Endothelial cell of umbilical vein (primary cell): ENCODE data around the gene AKAP13. TPM values are rescaled to one million over a fixed set of nuclear protein-coding genes. Genes with fewer than 3 reads are reported as not detected.

Experiments used
- BruUV-seq: library from RNA; stranded (reverse); fragments of 400-500 nt; replicated peaks from 2 replicates; lab custom pipeline; 2021; lab: Mats Ljungman, UMichigan
- CTCF ChIA-PET: fragments of 300-600, 350-600 bp; sonication (Branson Sonifier 250); formaldehyde crosslinking; loops from one replicate; lab custom pipeline; 2021; ENCODE audit warnings: antibody characterized with exemption, inconsistent platforms; lab: Charles Lee
- POLR2A ChIA-PET: fragments of 300-600, 350-600 bp; sonication (Branson Sonifier 250); formaldehyde crosslinking; loops from one replicate; lab custom pipeline; 2021; ENCODE audit warnings: antibody characterized with exemption, inconsistent platforms; lab: Charles Lee
- DNase-seq: peaks from one replicate; pipeline ENCODE4 v3.0.0-alpha.2; 2011; ENCODE audit warnings: low read depth, low spot score
- FAIRE-seq: peaks from 2 replicates; lab custom pipeline; 2011; peaks lifted over from hg19 to GRCh38; lab: Jason Lieb, UNC
- H2AFZ ChIP-seq: 2 replicates; pipeline ENCODE4 v1.6.0; 2012; ENCODE audit warnings: low read depth, low read length, control low read depth, inconsistent platforms
- H3K27ac ChIP-seq: 2 replicates; pipeline ENCODE4 v1.5.1; 2011; ENCODE audit warnings: low read depth, mild to moderate bottlenecking, control low read depth, low read length, moderate library complexity; ENCODE audit not compliant: insufficient read depth
- H3K27me3 ChIP-seq, 2 experiments: 2 replicates each; pipeline versions ENCODE4 v1.6.0 to v1.6.1; 2011; ENCODE audit warnings: low read length in 2 of 2, mixed read lengths in 1 of 2; ENCODE audit not compliant: control insufficient read depth in 2 of 2, insufficient read depth in 2 of 2
- H3K36me3 ChIP-seq, 2 experiments: 2 replicates in 1 of 2; 3 replicates in 1 of 2; pipeline ENCODE4 v1.5.1; 2011; ENCODE audit warnings: low read length in 2 of 2, mild to moderate bottlenecking in 1 of 2, moderate library complexity in 1 of 2; ENCODE audit not compliant: control insufficient read depth in 2 of 2, insufficient read depth in 2 of 2; ENCODE audit errors: extremely low read depth in 1 of 2
- H3K4me1 ChIP-seq: 3 replicates; pipeline ENCODE4 v1.5.1; 2011; ENCODE audit warnings: mild to moderate bottlenecking, low read length; ENCODE audit not compliant: control insufficient read depth, insufficient read depth; ENCODE audit errors: extremely low read depth
- H3K4me2 ChIP-seq: 2 replicates; pipeline ENCODE4 v1.6.1; 2011; ENCODE audit warnings: low read length, control low read depth, mixed read lengths; ENCODE audit not compliant: insufficient read depth
- H3K4me3 ChIP-seq, 3 experiments: fragments of 200-600 bp in 1 of 3; sonication (generic), shearing (Covaris generic) in 1 of 3; replicated peaks in 1 of 3; 2 replicates each; pipeline ENCODE4 v1.5.1; 2011 to 2016; ENCODE audit warnings: control low read depth in 3 of 3, low read length in 3 of 3, mild to moderate bottlenecking in 2 of 3, inconsistent platforms in 1 of 3, low read depth in 1 of 3, moderate library complexity in 1 of 3; ENCODE audit not compliant: insufficient read depth in 1 of 3
- H3K79me2 ChIP-seq: 2 replicates; pipeline ENCODE4 v1.6.0; 2012; ENCODE audit warnings: low read length, inconsistent platforms; ENCODE audit not compliant: control insufficient read depth, insufficient read depth
- H3K9ac ChIP-seq: replicated peaks from 2 replicates; pipeline ENCODE3; 2011; ENCODE audit warnings: low read length, control low read depth; ENCODE audit not compliant: insufficient read depth; ENCODE audit errors: extremely low read depth
- H3K9me1 ChIP-seq: replicated peaks from 3 replicates; pipeline ENCODE4 v1.6.0; 2011; ENCODE audit warnings: mild to moderate bottlenecking, low read length; ENCODE audit not compliant: control insufficient read depth, insufficient read depth; ENCODE audit errors: extremely low read depth
- H3K9me3 ChIP-seq: replicated peaks from 2 replicates; pipeline ENCODE4 v1.5.1; 2012; ENCODE audit warnings: low read length, inconsistent platforms; ENCODE audit not compliant: control insufficient read depth, insufficient read depth
- H4K20me1 ChIP-seq: replicated peaks from 2 replicates; pipeline ENCODE3; 2011; ENCODE audit warnings: mild to moderate bottlenecking, low read length; ENCODE audit not compliant: control insufficient read depth, insufficient read depth; ENCODE audit errors: extremely low read depth
- CTCF ChIP-seq, 2 donors: IDR thresholded peaks; 1 replicate in 1 of 2; 2 replicates in 1 of 2; pipeline ENCODE4 v1.5.1; 2011; ENCODE audit warnings: low read length in 2 of 2, mild to moderate bottlenecking in 2 of 2, moderate library complexity in 2 of 2, control low read depth in 1 of 2, inconsistent platforms in 1 of 2, low read depth in 1 of 2; ENCODE audit not compliant: insufficient read depth in 1 of 2; ENCODE audit errors: extremely low read depth in 1 of 2
- EZH2 ChIP-seq: IDR thresholded peaks from 2 replicates; pipeline ENCODE4 v1.6.1; 2012; ENCODE audit warnings: borderline replicate concordance, low read depth, mild to moderate bottlenecking, moderate library complexity, low read length, inconsistent platforms; ENCODE audit not compliant: severe bottlenecking
- FOS ChIP-seq: IDR thresholded peaks from 2 replicates; pipeline ENCODE4 v1.6.1; 2011; ENCODE audit warnings: mild to moderate bottlenecking, low read length, moderate library complexity, borderline replicate concordance; ENCODE audit not compliant: insufficient read depth
- GATA2 ChIP-seq: IDR thresholded peaks from 2 replicates; pipeline ENCODE4 v1.7.0; 2011; ENCODE audit warnings: low read depth, mild to moderate bottlenecking, moderate library complexity, mixed read lengths, low read length; ENCODE audit not compliant: insufficient read length, insufficient read depth
- JUN ChIP-seq: IDR thresholded peaks from 2 replicates; pipeline ENCODE4 v1.6.1; 2011; ENCODE audit warnings: borderline replicate concordance, low read depth; ENCODE audit not compliant: insufficient read length, insufficient read depth
- MAX ChIP-seq: IDR thresholded peaks from 2 replicates; pipeline ENCODE4 v1.6.1; 2011; ENCODE audit not compliant: insufficient read depth, insufficient read length
- MYC ChIP-seq: IDR thresholded peaks from one replicate; pipeline ENCODE4 v1.6.1; 2011; ENCODE audit warnings: mild to moderate bottlenecking, low read depth, low read length
- POLR2A ChIP-seq: IDR thresholded peaks from 2 replicates; pipeline ENCODE4 v1.6.1; 2012; ENCODE audit warnings: low read depth, mild to moderate bottlenecking, control low read depth, low read length
- POLR2AphosphoS5 ChIP-seq: IDR thresholded peaks from 2 replicates; pipeline ENCODE4 v1.6.1; 2012; ENCODE audit warnings: low read depth, mild to moderate bottlenecking, control low read depth, low read length, moderate library complexity; ENCODE audit not compliant: insufficient read depth
- dilution Hi-C: fragments of 300-500 bp; cut with MboI; formaldehyde crosslinking; loops from one replicate; pipeline ENCODE4 v1.15.0; 2019; ENCODE audit warnings: low sequenced_read_pairs; ENCODE audit not compliant: extremely low pct_ligation_motif_present
- intact Hi-C: fragments of 100-400 bp; cut with micrococcal nuclease; formaldehyde crosslinking; loops from one replicate; pipeline ENCODE4 v1.10.0; 2022
- polyA plus RNA-seq, 4 experiments: library from polyadenylated mRNA; depleted of rRNA in 3 of 4; stranded (reverse) in 3 of 4; unstranded in 1 of 4; fragments of >200 nt; gene quantifications; 2 replicates each; pipeline versions ENCODE4 v1.2.1 to v1.2.3, GENCODE V29; 2011 to 2012; ENCODE audit warnings: missing spikeins in 1 of 4
- total RNA-seq: library from RNA; stranded (reverse); gene quantifications from 2 replicates; pipeline ENCODE4 v1.2.3, GENCODE V29; 2021

Gene AKAP13
- total and polyA plus RNA-seq, 2 donors (not counting 3 experiments of a cell fraction or from before 2014, with no cell fraction given) = 22.8 to 87.8 TPM

- CTCF ChIA-PET = no interaction called here
- peaks cover 10% of the 10 kb centered on the region for H3K79me2 ChIP-seq
Measured at GRCh38 chr15:85520650-85521049, 140.2 kb downstream of the AKAP13 start.

More at GRCh38 chr15:85520650-85521049, 140.2 kb downstream of the AKAP13 start:
- no peaks in the 10 kb centered on the region for H3K9me3 ChIP-seq
- DNase-seq = no peak
- no peak overlapping the region for H3K4me3 ChIP-seq
- H3K4me2 ChIP-seq = no peak overlapping the region
- H2AFZ ChIP-seq = no peak overlapping the region
- no peaks in the 10 kb centered on the region for H3K4me1 ChIP-seq
- intact Hi-C loops (no loop called here), dilution Hi-C loops (no loop called here)
- no peak for FAIRE-seq
- H4K20me1 ChIP-seq = peaks cover 5% of the 10 kb centered on the region
- H3K9me1 ChIP-seq = no peaks in the 10 kb centered on the region
- no peak overlapping the region for H3K27ac ChIP-seq
- H3K27me3 ChIP-seq = no peaks in the 10 kb centered on the region
- no peak overlapping the region for H3K9ac ChIP-seq
- no peaks in the 10 kb centered on the region for H3K36me3 ChIP-seq
- no TSS peak for BruUV-seq
- TF ChIP-seq CTCF (IDR thresholded peaks at IDR 0.05; ENCODE audit: extremely low read depth in 1 of 2, insufficient read depth in 1 of 2, low read depth in 1 of 2, low read length in 2 of 2) = no peak
- no peak for TF ChIP-seq GATA2
- TF ChIP-seq JUN = no peak
- TF ChIP-seq POLR2A = no peak
- no peak for TF ChIP-seq FOS
- no peak for TF ChIP-seq MYC
- no peak for TF ChIP-seq EZH2
- TF ChIP-seq MAX = no peak
- no peak for TF ChIP-seq POLR2AphosphoS5
- POLR2A ChIA-PET = no interaction called here
